Right lobe of liver (tissue), 6 donors: Measurements from ENCODE around the gene BTLA. TPM values are rescaled to one million over a fixed set of nuclear protein-coding genes. Genes with fewer than 3 reads are reported as not detected.

Source experiments
- ATAC-seq, 4 donors: fragments of 200-7000 bp; cut with Tn5 transposase; one replicate each; pipeline ENCODE4 v1.9.1; 2020; ENCODE audit warnings: mild to moderate bottlenecking in 4 of 4, moderate library complexity in 4 of 4
- DNase-seq, 3 donors: peaks; one replicate each; pipeline ENCODE4 v3.0.0-alpha.2; 2020
- H3K27ac ChIP-seq, 3 donors: fragments of 200-600 bp; one replicate each; pipeline ENCODE4 v1.8.0; 2022
- H3K27me3 ChIP-seq, 2 donors: fragments of 200-600 bp; one replicate each; pipeline ENCODE4 v1.8.0; 2022
- H3K36me3 ChIP-seq, 4 donors: fragments of 200-600 bp; sonication (generic) in 1 of 4; one replicate each; pipeline versions ENCODE4 v1.5.1 to v1.8.0; 2017 to 2022; ENCODE audit warnings: control low read depth in 1 of 4
- H3K4me1 ChIP-seq, 4 donors: fragments of 200-600 bp; sonication (generic) in 1 of 4; one replicate each; pipeline versions ENCODE4 v1.5.1 to v1.8.0; 2017 to 2022; ENCODE audit warnings: control low read depth in 1 of 4
- H3K4me3 ChIP-seq, 3 donors: fragments of 200-600 bp; one replicate each; pipeline ENCODE4 v1.8.0; 2022
- H3K9me3 ChIP-seq, 4 donors: fragments of 200-600 bp; sonication (generic) in 1 of 4; one replicate each; pipeline versions ENCODE4 v1.5.1 to v1.8.0; 2017 to 2022; ENCODE audit warnings: control low read depth in 1 of 4
- CTCF ChIP-seq, 4 donors: fragments of 200-600 bp in 3 of 4; fragments of 450-650 bp in 1 of 4; IDR thresholded peaks; one replicate each; pipeline versions ENCODE4 v1.5.1 to v1.8.0; 2016 to 2022; ENCODE audit warnings: antibody characterized with exemption in 4 of 4, mild to moderate bottlenecking in 2 of 4
- POLR2A ChIP-seq: fragments of 450-650 bp; IDR thresholded peaks from one replicate; pipeline ENCODE4 v1.6.1; 2017; ENCODE audit warnings: antibody characterized with exemption, mild to moderate bottlenecking
- WGBS: methylation state at CpG from one replicate; pipeline ENCODE4 v1.1.6; 2018; ENCODE audit warnings: low coverage, low lambda C conversion rate; ENCODE audit not compliant: insufficient coverage; ENCODE audit errors: missing lambda C conversion rate; 5-methylcytosine and 5-hydroxymethylcytosine counted together
- intact Hi-C, 2 donors: fragments of 100-400 bp; cut with DNase I; formaldehyde crosslinking; loops; one replicate each; pipeline versions ENCODE4 v1.11.2 to v1.14.1; 2022
- total RNA-seq, 6 experiments: library from RNA; depleted of rRNA in 2 of 6; stranded (reverse); fragments of >200 nt in 2 of 6; fragmentation: NEBNext Ultra II Directional in 3 of 6; extraction: Animal tissue kit (Norgen Biotek cat#: 25700) in 3 of 6; gene quantifications; one replicate each; pipeline versions ENCODE4 v1.1.0 to v1.2.4, GENCODE V29; 2016 to 2023
- donor health status: DM: no; HTN: yes; CAD: no.
- donor health status: DM: no; HTN: no; CAD: no.
- donor health status: DM: no; HTN: no; CAD: no.
- donor health status: DM: no; HTN: yes; CAD: no.
- donor health status: DM: no; HTN: yes; CAD: no.

The BTLA gene
- total RNA-seq, 6 experiments from 2014 or later = 0.24 to 0.61 (median 0.36) TPM; not detected in 2

DNA sequence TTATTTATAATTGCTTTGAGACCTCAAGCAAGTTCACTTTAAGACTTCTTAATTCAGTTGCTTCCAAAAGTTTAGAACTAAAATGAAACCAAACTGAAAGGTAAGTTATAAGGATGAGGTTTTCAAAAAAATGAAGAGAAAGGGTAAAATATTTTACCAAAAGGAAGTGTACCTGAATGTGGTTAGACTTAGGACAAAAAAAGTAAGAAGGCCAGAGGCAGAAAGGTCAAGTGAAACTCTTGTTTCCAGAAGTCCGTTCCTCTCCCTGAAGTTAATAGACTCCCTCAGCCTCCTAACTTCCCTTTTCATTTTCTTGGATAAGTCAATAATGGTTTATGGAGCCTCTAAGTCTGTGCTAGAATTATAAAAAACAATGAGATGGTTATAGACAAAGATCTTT, 16.6 kb downstream of the BTLA start:
- intact Hi-C loops = no loop called here
- Histone ChIP-seq H3K36me3 (no peaks in the 10 kb centered on the region), H3K27me3 (no peaks in the 10 kb centered on the region), H3K9me3 (no peaks in the 10 kb centered on the region), H3K4me1 (no peaks in the 10 kb centered on the region), H3K27ac (no peak overlapping the region), H3K4me3 (no peak overlapping the region)
- TF ChIP-seq CTCF (IDR thresholded peaks at IDR 0.05) = no peak
- TF ChIP-seq POLR2A = no peak
- DNase-seq (no peak), ATAC-seq (no peak)
- WGBS = 33% methylated on average over 1 of the region's 1 CpG

DNA sequence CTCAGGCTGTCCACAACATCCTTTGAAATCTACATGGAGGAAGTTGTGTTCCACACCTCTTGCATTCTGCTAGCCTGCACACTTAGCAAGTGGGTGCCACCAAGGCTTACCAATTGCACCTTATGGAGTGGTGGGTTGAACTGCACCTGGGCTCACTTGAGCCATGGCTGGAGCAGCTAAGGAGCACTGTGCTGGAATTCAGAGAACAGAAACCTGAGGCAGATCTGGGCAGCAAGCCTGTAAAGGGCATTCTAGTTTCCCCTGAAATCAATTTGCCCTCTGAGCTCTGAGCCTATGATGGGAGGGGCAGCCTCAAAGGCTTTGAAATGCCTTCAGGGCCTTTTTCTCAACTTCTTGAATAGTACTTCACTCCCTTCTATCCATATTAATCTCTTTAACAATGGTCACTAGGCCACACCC, 18.0 kb downstream of the BTLA start:
- intact Hi-C loops = no loop called here
- Histone ChIP-seq H3K27ac (no peak overlapping the region), H3K4me3 (no peak overlapping the region), H3K27me3 (no peaks in the 10 kb centered on the region), H3K4me1 (no peaks in the 10 kb centered on the region), H3K36me3 (no peaks in the 10 kb centered on the region), H3K9me3 (no peaks in the 10 kb centered on the region)
- no peak for TF ChIP-seq POLR2A
- no peak for TF ChIP-seq CTCF (IDR thresholded peaks at IDR 0.05)
- DNase-seq (no peak), ATAC-seq (no peak)

GRCh38 chr3:112477891-112478290, 21.4 kb downstream of the BTLA start:
- ATAC-seq (no peak), DNase-seq (no peak)
- Histone ChIP-seq H3K4me1 (no peaks in the 10 kb centered on the region), H3K27ac (no peak overlapping the region), H3K27me3 (no peaks in the 10 kb centered on the region), H3K9me3 (no peaks in the 10 kb centered on the region), H3K4me3 (no peak overlapping the region), H3K36me3 (no peaks in the 10 kb centered on the region)
- WGBS = 29% methylated on average over 1 of the region's 1 CpG
- intact Hi-C loops = no loop called here
- TF ChIP-seq POLR2A = no peak
- no peak for TF ChIP-seq CTCF (IDR thresholded peaks at IDR 0.05)

DNA sequence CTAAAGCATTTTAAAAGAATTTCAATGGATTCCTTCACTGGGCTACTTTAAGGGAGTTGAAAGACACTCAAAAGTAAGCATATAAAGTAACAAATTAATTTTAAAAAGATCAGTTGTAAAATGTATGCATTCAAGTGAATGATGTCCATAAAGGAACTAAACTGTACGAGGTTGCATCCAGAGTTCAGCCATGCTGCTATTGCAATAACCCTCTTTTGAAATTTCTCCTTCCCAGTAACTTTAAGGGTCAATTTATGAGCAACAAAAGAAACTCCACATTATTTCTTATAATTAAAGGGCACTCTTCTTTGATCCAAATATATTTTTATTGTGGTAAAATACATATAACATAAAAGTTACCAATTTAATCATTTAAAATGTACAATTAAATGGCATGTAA, 22.9 kb downstream of the BTLA start:
- no peaks in the 10 kb centered on the region for H3K9me3 ChIP-seq
- WGBS = 31% methylated on average over 1 of the region's 1 CpG
- H3K36me3 ChIP-seq = no peaks in the 10 kb centered on the region
- H3K4me3 ChIP-seq = no peak overlapping the region
- intact Hi-C loops = no loop called here
- ATAC-seq = no peak
- TF ChIP-seq CTCF (IDR thresholded peaks at IDR 0.05) (no peak), POLR2A (no peak)
- no peaks in the 10 kb centered on the region for H3K27me3 ChIP-seq
- DNase-seq = no peak
- no peaks in the 10 kb centered on the region for H3K4me1 ChIP-seq
- H3K27ac ChIP-seq = no peak overlapping the region

GRCh38 chr3:112474796-112475195, 24.5 kb downstream of the BTLA start:
- 77% methylated on average over 2 of the region's 2 CpGs for WGBS
- ATAC-seq = no peak
- no peak for DNase-seq
- Histone ChIP-seq H3K27me3 (no peaks in the 10 kb centered on the region), H3K4me3 (no peak overlapping the region), H3K4me1 (no peaks in the 10 kb centered on the region), H3K27ac (no peak overlapping the region), H3K9me3 (no peaks in the 10 kb centered on the region), H3K36me3 (no peaks in the 10 kb centered on the region)
- intact Hi-C loops = no loop called here
- TF ChIP-seq CTCF (IDR thresholded peaks at IDR 0.05) (no peak), POLR2A (no peak)
